DOHH2 (cell line): Measurements from ENCODE around the gene SVOPL.

ENCODE experiments used
- H3F3A ChIP-seq: fragments of 200-600 bp; sonication (generic), shearing (Covaris generic); 2 replicates; pipeline ENCODE4 v1.6.0; 2016; ENCODE audit warnings: antibody characterized with exemption, mild to moderate bottlenecking; ENCODE audit not compliant: control insufficient read depth, insufficient read depth
- H3K27ac ChIP-seq: fragments of 200-600 bp; sonication (generic); 2 replicates; pipeline ENCODE4 v1.5.1; 2014; ENCODE audit warnings: low read depth, mild to moderate bottlenecking, low read length, moderate library complexity
- H3K27me3 ChIP-seq: fragments of 200-600 bp; sonication (generic); 2 replicates; pipeline ENCODE4 v1.6.1; 2014; ENCODE audit warnings: mild to moderate bottlenecking, low read length, mixed read lengths; ENCODE audit not compliant: control insufficient read depth
- H3K36me3 ChIP-seq: fragments of 200-600 bp; sonication (generic); 2 replicates; pipeline ENCODE4 v1.6.1; 2014; ENCODE audit warnings: mild to moderate bottlenecking, low read length, moderate library complexity, mixed read lengths; ENCODE audit not compliant: control insufficient read depth
- H3K4me1 ChIP-seq: fragments of 200-600 bp; sonication (generic); 2 replicates; pipeline ENCODE4 v1.6.1; 2014; ENCODE audit warnings: mild to moderate bottlenecking, low read length, mixed read lengths; ENCODE audit not compliant: control insufficient read depth
- H3K4me2 ChIP-seq: fragments of 200-600 bp; sonication (generic); 2 replicates; pipeline ENCODE4 v1.6.0; 2014; ENCODE audit warnings: mild to moderate bottlenecking, low read length, moderate library complexity
- H3K4me3 ChIP-seq: fragments of 200-600 bp; sonication (generic); 2 replicates; pipeline ENCODE4 v1.5.1; 2014; ENCODE audit warnings: mild to moderate bottlenecking, low read length, mixed read lengths
- H3K79me2 ChIP-seq: fragments of 200-600 bp; sonication (generic); 2 replicates; pipeline ENCODE4 v1.6.1; 2014; ENCODE audit warnings: mild to moderate bottlenecking, low read length, mixed read lengths; ENCODE audit not compliant: control insufficient read depth
- H3K9me2 ChIP-seq: fragments of 200-600 bp; sonication (generic); replicated peaks from 2 replicates; pipeline ENCODE4 v1.6.1; 2014; ENCODE audit warnings: mild to moderate bottlenecking, low read length, mixed read lengths; ENCODE audit not compliant: control insufficient read depth
- H3K9me3 ChIP-seq: fragments of 200-600 bp; sonication (generic); 2 replicates; pipeline ENCODE4 v1.6.1; 2014; ENCODE audit warnings: antibody characterized with exemption, low read length, mixed read lengths; ENCODE audit not compliant: control insufficient read depth, insufficient read depth
- H4K20me1 ChIP-seq: fragments of 200-600 bp; sonication (generic); 2 replicates; pipeline ENCODE4 v1.6.0; 2014; ENCODE audit warnings: low read depth, mild to moderate bottlenecking, antibody characterized with exemption, low read length, moderate library complexity; ENCODE audit not compliant: control insufficient read depth, insufficient read depth
- CTCF ChIP-seq: fragments of 200-600 bp; sonication (generic); IDR thresholded peaks from one replicate; pipeline ENCODE4 v1.5.1; 2014; ENCODE audit warnings: antibody characterized with exemption, mild to moderate bottlenecking, low read depth, low read length; ENCODE audit not compliant: poor library complexity, severe bottlenecking
- EZH2phosphoT487 ChIP-seq: fragments of 200-600 bp; sonication (generic); IDR thresholded peaks from 2 replicates; pipeline ENCODE4 v1.6.1; 2017; ENCODE audit warnings: borderline replicate concordance, mild to moderate bottlenecking, antibody characterized with exemption, low read length, moderate library complexity, mixed read lengths

SVOPL gene

GRCh38 chr7:138573741-138574140 is 127.4 kb downstream of the SVOPL start:
- Histone ChIP-seq H3K4me1 (no peaks in the 10 kb centered on the region), H3K36me3 (peaks cover 75% of the 10 kb centered on the region), H3K27ac (no peak overlapping the region), H3F3A (no peaks in the 10 kb centered on the region), H3K4me3 (no peak overlapping the region), H3K9me3 (no peaks in the 10 kb centered on the region), H3K4me2 (no peak overlapping the region), H4K20me1 (no peaks in the 10 kb centered on the region), H3K9me2 (no peaks in the 10 kb centered on the region), H3K27me3 (no peaks in the 10 kb centered on the region), H3K79me2 (no peaks in the 10 kb centered on the region)
- no peak for TF ChIP-seq EZH2phosphoT487
- TF ChIP-seq CTCF: no peak

GRCh38 chr7:138570715-138571114 is 130.4 kb downstream of the SVOPL start:
- no peaks in the 10 kb centered on the region for H3F3A ChIP-seq
- H3K79me2 ChIP-seq: no peaks in the 10 kb centered on the region
- no peak overlapping the region for H3K4me2 ChIP-seq
- H3K27me3 ChIP-seq: no peaks in the 10 kb centered on the region
- TF ChIP-seq CTCF (no peak), EZH2phosphoT487 (no peak)
- peaks cover 68% of the 10 kb centered on the region for H3K36me3 ChIP-seq
- no peaks in the 10 kb centered on the region for H4K20me1 ChIP-seq
- H3K27ac ChIP-seq: no peak overlapping the region
- 0 out of 2 replicates have a peak, but pooled peaks cover 3% of the 10 kb centered on the region for H3K9me3 ChIP-seq
- H3K4me3 ChIP-seq: no peak overlapping the region
- no peaks in the 10 kb centered on the region for H3K9me2 ChIP-seq
- no peaks in the 10 kb centered on the region for H3K4me1 ChIP-seq

GRCh38 chr7:138569418-138569817 is 131.7 kb downstream of the SVOPL start:
- Histone ChIP-seq H3K4me3 (no peak overlapping the region), H3K4me2 (no peak overlapping the region), H3K79me2 (no peaks in the 10 kb centered on the region), H3K27me3 (no peaks in the 10 kb centered on the region), H3K36me3 (peaks cover 79% of the 10 kb centered on the region), H3K27ac (no peak overlapping the region), H3F3A (no peaks in the 10 kb centered on the region), H3K4me1 (no peaks in the 10 kb centered on the region), H4K20me1 (no peaks in the 10 kb centered on the region), H3K9me3 (peaks cover 15% of the 10 kb centered on the region; the same call in 1 of the 2 replicates), H3K9me2 (no peaks in the 10 kb centered on the region)
- no peak for TF ChIP-seq CTCF
- TF ChIP-seq EZH2phosphoT487: no peak

- Histone ChIP-seq H4K20me1 (no peaks in the 10 kb centered on the region), H3K27me3 (no peaks in the 10 kb centered on the region), H3K9me2 (no peaks in the 10 kb centered on the region), H3K36me3 (peaks cover 79% of the 10 kb centered on the region), H3K9me3 (peaks cover 22% of the 10 kb centered on the region; the same call in 1 of the 2 replicates), H3K4me2 (no peak overlapping the region), H3F3A (no peaks in the 10 kb centered on the region), H3K4me1 (no peaks in the 10 kb centered on the region), H3K4me3 (no peak overlapping the region), H3K79me2 (no peaks in the 10 kb centered on the region), H3K27ac (no peak overlapping the region)
- no peak for TF ChIP-seq CTCF
These were observed 132.5 kb downstream of the SVOPL start for GRCh38 chr7:138568655-138569054.
